GM19452 (cell line): ENCODE results near the gene NKTR.

Experiments used
- ATAC-seq: cut with Tn5 transposase; IDR thresholded peaks from one replicate; pipeline ENCODE4 v1.9.1; 2021; ENCODE audit not compliant: unreplicated experiment

Gene NKTR

DNA sequence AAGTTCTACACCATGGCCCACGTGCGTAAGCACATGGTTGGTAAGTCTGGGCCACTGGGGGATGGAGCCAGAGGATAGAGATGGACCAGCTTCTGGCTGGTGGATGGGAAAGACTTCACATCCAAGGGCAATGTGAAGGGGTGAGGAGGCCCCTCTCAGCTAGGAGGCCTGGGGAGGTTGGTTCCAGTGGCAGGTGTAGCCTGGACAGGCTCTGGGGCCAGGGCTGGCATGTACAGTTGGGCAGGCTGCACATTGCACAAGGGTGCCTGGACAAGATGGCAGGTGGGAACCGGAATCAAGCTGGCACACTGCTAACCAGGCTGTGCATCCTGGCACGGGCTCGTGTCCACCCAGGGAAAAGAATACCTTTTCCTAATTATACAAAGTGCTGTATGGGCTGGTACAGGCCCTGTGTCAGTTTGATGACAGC is 61.1 kb downstream of the NKTR start:
- no peak for ATAC-seq

GRCh38 chr3:42662037-42662812 is 61.7 kb downstream of the NKTR start:
- no peak for ATAC-seq

DNA sequence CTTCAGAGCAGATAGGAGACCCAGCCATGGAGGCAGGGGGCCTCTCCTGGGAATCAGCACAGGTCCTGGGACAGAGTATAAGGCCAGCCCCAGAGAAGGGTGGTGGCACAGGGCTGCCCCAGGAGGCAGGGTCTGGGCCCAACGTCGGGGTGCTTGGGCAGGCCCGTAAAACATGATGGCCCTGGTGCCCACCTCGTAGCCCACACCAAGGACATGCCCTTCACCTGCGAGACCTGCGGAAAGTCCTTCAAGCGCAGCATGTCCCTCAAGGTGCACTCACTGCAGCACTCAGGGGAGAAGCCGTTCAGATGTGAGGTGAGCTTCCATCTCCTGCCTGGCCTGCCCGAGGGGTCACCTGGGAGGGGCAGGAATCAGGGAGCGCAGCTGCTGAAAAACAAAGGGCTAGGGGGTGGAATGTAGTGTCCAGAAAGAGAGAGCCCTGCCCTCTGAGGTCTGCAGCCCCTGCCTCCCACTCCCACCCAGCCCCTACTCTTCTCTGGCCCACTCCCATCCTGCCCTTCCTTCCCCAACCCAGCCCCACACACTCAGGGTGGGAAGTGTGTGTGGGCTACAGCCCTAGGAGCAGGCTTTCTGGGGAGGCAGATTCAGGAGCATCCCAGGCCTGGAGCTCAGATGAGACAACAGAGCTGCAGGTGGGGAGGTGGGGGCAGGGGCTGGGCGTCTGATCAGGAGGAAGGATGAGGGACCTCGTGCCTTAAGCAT is 62.5 kb downstream of the NKTR start:
- no peak for ATAC-seq

DNA sequence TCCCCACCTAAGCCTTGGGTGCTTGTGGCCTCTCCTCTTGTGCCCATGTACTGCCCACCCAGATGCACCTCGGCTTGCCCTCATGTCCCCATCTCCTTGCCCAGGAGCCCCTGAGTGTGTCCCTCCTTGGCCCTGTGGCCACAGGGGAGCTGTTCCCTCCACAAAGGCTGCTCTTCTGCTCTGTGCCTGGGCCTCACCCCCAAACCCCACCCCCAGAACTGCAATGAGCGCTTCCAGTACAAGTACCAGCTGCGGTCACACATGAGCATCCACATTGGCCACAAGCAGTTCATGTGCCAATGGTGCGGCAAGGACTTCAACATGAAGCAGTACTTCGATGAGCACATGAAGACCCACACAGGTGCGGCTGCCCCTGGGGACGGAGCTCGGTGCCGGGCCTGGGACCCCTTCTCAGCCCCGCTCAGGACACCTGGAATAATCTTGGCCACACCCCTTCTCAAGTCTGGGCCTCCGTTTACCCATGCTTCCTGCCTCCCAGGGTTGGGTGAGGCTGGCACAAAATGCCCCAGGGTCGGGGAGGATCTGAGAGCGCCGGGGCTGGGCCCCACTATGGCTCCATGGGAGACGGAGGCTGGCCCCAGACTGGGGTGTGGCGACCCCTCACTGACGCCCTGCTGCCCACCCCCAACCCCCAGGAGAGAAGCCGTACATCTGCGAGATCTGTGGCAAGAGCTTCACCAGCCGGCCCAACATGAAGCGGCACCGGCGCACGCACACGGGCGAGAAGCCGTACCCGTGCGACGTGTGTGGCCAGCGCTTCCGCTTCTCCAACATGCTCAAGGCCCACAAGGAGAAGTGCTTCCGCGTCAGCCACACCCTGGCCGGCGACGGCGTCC is 63.3 kb downstream of the NKTR start:
- ATAC-seq = no peak

GRCh38 chr3:42664438-42664803 is 63.9 kb downstream of the NKTR start:
- no peak for ATAC-seq

- ATAC-seq = no peak
Measured at GRCh38 chr3:42665050-42665878, 64.8 kb downstream of the NKTR start.

- no peak for ATAC-seq
Measured at GRCh38 chr3:42666022-42666421, 65.5 kb downstream of the NKTR start.

GRCh38 chr3:42666577-42666998 is 66.1 kb downstream of the NKTR start:
- ATAC-seq = no peak

DNA sequence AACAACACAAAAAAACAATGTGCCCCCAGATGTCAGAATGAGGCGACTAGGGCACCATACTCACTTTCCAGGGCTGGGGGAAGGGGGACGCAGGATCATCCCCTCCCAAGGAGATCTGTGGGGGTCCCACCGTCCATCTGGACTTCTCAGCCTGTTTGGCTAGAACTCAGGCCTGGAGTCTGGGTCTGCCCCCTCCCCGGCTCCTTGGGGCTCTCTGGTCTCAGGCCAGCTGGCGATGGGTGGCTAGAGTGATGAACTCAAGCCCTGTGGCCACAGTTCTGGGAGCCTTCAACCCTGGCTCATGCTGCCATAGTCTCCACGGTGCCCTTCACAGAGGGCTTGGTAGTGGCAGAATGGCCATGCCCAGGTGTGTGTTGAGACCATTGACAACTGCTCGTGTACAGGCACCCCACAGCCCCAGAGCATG is 66.6 kb downstream of the NKTR start:
- no peak for ATAC-seq

DNA sequence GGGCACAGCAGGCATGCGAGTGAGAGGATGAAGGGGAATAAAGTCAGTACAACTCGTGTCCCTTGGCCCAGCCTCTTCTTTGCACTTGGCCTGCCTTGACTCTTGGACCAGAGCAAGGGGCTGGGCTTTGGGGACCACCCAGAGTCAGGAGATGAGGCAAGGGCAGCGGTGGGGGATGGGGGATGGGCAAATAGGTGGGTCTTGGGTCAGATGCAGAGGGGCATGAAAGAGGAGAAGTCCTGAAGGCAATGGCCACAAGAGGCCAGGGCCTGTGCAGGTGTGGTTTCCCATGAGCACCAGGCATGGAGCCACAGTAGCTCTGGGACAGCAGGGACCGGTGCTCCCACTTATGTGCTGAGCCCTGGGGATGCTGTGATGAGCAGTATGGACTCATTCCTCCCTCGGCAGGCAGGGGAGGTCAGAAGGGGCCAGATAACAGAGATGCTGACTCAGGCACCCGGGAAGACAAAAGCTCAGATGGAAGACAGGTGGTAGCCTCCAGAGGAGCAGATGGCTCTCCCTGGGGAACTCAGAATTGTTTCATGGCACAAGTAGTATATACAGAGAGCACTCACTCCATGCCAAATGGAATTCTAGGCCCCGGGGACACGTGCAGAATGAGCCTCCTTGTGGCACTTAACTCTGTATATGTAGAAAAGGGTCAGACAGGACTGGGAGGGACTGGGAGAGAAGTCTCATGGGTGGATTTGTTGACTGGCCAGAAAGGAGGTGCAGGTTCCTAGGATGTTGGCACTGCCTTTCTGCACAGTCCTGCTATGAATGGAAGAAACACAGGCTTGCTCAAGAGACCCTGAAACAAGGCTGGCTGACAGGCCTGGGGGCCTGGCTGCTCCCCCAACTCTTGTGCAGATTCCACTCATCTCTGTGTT is 67.3 kb downstream of the NKTR start:
- ATAC-seq = no peak

DNA sequence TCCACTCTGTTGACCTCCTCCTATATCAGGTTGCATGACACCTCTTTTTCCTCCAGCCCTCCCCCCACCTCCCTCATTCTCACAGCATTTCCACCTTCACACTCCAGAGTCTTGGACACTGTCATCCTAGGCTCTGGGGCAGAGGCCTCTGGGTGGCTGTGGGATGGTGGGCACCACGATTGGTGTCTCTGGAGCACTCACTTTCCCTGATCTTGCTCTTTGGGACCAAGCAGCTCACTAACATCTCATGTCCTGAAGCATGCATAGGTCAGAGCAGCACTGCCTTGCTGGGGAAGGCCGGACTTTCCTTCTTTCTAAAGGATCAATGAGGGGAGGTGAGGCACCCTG is 67.9 kb downstream of the NKTR start:
- ATAC-seq = no peak

- ATAC-seq = no peak
Measured at GRCh38 chr3:42668793-42669217, 68.3 kb downstream of the NKTR start.

DNA sequence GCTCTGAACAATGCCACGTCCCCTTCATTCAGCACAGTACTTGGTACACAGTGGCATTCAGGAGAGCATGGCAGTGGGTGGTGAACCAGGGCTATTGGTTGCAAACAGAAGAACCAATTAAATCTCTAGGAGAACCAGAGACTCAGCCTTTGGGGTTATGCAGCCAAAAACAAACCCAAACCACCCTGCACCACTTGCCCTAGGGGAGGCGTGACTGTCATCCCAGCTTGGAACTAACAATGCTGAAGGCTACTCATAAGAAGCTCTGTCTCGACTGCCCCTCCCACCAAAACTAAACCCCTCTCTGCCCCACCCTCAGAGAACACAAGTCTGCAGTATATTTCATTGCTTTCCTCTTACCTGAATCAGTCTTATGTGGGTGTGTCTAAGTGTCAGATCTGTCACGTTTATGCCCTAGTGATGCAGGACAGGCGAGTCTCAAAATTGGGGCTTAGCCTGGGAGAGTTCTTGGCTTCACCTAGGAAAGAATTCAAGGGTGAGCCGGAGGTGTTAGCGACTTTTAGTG is 69.6 kb downstream of the NKTR start:
- ATAC-seq = no peak

DNA sequence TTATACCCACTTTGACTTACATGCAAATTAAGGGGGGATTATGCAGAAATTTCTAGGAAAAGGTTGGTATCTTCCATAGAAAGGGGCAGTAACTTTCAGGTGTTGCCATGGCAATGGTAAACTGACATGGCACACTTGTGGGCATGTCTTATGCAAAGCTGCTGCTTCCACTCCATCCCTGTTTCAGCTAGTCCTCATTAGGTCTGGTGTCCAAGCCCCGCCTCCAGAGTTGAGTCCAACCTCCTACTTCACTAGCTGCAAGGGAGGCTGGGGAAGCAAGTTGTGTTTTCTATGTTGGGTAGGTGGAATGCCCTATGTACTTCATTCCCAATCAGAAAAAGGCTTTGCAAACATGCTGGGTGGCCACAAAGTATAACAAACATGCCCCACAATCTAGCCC is 70.2 kb downstream of the NKTR start:
- no peak for ATAC-seq

DNA sequence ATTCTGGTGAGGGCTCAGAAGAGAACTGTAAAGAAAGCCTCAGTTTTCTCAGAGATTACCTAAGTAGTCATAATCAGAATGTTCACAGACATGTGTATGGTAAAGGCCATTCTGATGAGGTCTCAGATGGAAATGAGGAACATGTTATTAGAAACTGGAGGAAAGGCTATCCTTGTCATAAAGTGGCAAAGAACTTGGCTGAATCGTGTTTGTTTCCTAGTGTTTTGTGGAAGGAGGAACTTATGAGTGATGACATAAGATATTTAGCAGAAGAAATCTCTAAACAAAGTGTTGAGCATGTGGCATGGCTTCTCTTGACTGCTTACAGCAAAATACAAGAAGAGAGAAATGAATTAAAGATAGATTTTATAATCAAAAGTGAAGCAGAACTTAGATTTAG is 72.0 kb downstream of the NKTR start:
- ATAC-seq = no peak

- no peak for ATAC-seq
Measured at GRCh38 chr3:42673082-42673481, 72.6 kb downstream of the NKTR start.

- ATAC-seq = no peak
Measured at GRCh38 chr3:42674146-42674545, 73.7 kb downstream of the NKTR start.

DNA sequence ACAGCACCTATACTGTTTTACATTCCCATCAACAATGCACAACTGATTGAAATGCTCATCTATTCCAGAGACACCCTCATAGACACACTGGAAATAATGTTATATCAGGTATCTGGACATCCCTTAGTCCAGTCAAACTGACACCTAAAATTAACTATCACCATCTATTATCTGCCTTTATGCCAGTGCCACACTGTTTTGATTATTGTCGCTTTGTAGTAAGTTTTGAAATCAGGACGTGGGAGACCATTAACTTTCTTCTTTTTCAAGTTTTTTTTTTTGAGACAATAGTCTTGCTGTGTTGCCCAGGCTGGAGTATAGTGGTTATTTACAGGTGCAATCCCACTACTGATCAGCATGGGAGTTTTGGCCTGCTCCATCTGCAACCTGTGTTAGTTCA is 75.4 kb downstream of the NKTR start:
- ATAC-seq = no peak

DNA sequence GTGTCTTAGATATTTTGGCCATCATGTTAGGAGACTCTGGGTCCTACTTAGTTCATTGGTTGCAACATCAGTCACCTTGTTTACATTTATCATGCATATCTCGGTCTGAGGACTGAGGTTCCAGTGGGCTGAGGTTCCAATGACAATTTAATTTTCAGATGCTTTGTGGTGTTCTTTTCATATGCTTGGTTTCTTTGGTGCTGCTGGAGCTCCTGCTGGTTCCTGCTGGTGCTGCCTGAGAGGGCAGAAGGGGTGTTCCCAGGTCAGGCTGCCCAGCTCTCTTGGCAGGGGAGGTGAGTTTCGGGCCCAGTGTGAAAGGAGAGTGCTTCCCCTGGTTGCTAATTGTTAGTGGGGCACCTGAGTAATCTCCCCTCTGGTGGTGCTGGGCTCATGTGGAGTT is 78.0 kb downstream of the NKTR start:
- no peak for ATAC-seq

GRCh38 chr3:42680271-42680670 is 79.8 kb downstream of the NKTR start:
- no peak for ATAC-seq
